T-cell (primary cell): Measurements from ENCODE around the gene PCDHGA7. TPM values are rescaled to one million over a fixed set of nuclear protein-coding genes. Genes with fewer than 3 reads are reported as not detected.
"Not testable (repeated sequence)": the region's sequence is repeated elsewhere in the genome, so short reads cannot be mapped to it uniquely, and the experiment has no call there.

Experiments
- ATAC-seq, 4 experiments: fragments of 200-7000 bp in 3 of 4; fragments of 150-1000 bp in 1 of 4; cut with Tn5 transposase; replicated peaks in 1 of 4; 1 replicate in 3 of 4; 2 replicates in 1 of 4; pipeline ENCODE4 v1.10.0; 2021; ENCODE audit warnings: moderate library complexity in 3 of 4, mild to moderate bottlenecking in 2 of 4, moderate number of reproducible peaks in 1 of 4
- CTCF ChIA-PET, 2 donors: fragments of 300-600 bp; sonication (Branson Sonifier 250); formaldehyde crosslinking; loops; one replicate each; lab custom pipeline; 2022; ENCODE audit warnings: antibody characterized with exemption in 2 of 2; lab: Charles Lee
- POLR2A ChIA-PET, 2 donors: fragments of 300-600 bp; sonication (Branson Sonifier 250); formaldehyde crosslinking; loops; one replicate each; lab custom pipeline; 2022; ENCODE audit warnings: antibody characterized with exemption in 2 of 2; lab: Charles Lee
- DNase-seq, 35 experiments: peaks; one replicate each; pipeline versions ENCODE4 v3.0.0 to v3.0.0-alpha.2; 2013 to 2023
- H3K27ac ChIP-seq: one replicate; pipeline ENCODE4 v1.5.1; 2013; ENCODE audit warnings: low read length
- H3K27me3 ChIP-seq, 2 experiments: replicated peaks in 1 of 2; 1 replicate in 1 of 2; 2 replicates in 1 of 2; pipeline versions ENCODE4 v1.6.1 to v1.7.0; 2013; ENCODE audit warnings: low read length in 1 of 2, mixed read lengths in 1 of 2; ENCODE audit not compliant: control insufficient read depth in 2 of 2, insufficient read depth in 2 of 2; ENCODE audit errors: extremely low read depth in 1 of 2
- H3K36me3 ChIP-seq, 2 donors: 1 replicate in 1 of 2; 2 replicates in 1 of 2; pipeline versions ENCODE4 v1.6.1 to v1.7.0; 2013; ENCODE audit warnings: low read length in 1 of 2; ENCODE audit not compliant: control insufficient read depth in 2 of 2, insufficient read depth in 1 of 2; ENCODE audit errors: extremely low read depth in 1 of 2
- H3K4me1 ChIP-seq, 2 experiments: 1 replicate in 1 of 2; 2 replicates in 1 of 2; pipeline versions ENCODE4 v1.6.1 to v1.7.0; 2013; ENCODE audit warnings: low read length in 2 of 2, mixed read lengths in 1 of 2; ENCODE audit not compliant: insufficient read depth in 2 of 2, control insufficient read depth in 1 of 2; ENCODE audit errors: extremely low read depth in 1 of 2
- H3K4me3 ChIP-seq, 2 donors: 1 replicate in 1 of 2; 2 replicates in 1 of 2; pipeline versions ENCODE4 v1.5.1 to v1.7.0; 2013; ENCODE audit warnings: mild to moderate bottlenecking in 2 of 2, low read length in 1 of 2, moderate library complexity in 1 of 2; ENCODE audit not compliant: control insufficient read depth in 1 of 2; ENCODE audit errors: extremely low read depth in 1 of 2
- H3K9me3 ChIP-seq: 2 replicates; pipeline ENCODE4 v1.7.0; 2013
- H3K27ac Mint-ChIP-seq, 2 donors: one replicate each; pipeline ENCODE4 v1.8.0; 2020 to 2021; ENCODE audit warnings: mild to moderate bottlenecking in 2 of 2, mixed read lengths in 2 of 2
- H3K27me3 Mint-ChIP-seq, 2 donors: one replicate each; pipeline ENCODE4 v1.8.0; 2021 to 2022; ENCODE audit warnings: mixed read lengths in 2 of 2
- H3K36me3 Mint-ChIP-seq: one replicate; pipeline ENCODE4 v1.8.0; 2021; ENCODE audit warnings: mixed read lengths
- H3K4me1 Mint-ChIP-seq, 3 donors: one replicate each; pipeline ENCODE4 v1.8.0; 2020 to 2022; ENCODE audit warnings: mixed read lengths in 3 of 3, mild to moderate bottlenecking in 1 of 3
- H3K4me3 Mint-ChIP-seq, 3 donors: one replicate each; pipeline ENCODE4 v1.8.0; 2020 to 2022; ENCODE audit warnings: mild to moderate bottlenecking in 3 of 3, mixed read lengths in 3 of 3, moderate library complexity in 3 of 3
- H3K9me3 Mint-ChIP-seq, 3 donors: one replicate each; pipeline ENCODE4 v1.8.0; 2020 to 2022; ENCODE audit warnings: mixed read lengths in 3 of 3
- WGBS: methylation state at CpG from one replicate; pipeline ENCODE4 v1.1.5; 2013; ENCODE audit warnings: missing lambda C conversion rate; ENCODE audit not compliant: insufficient coverage; 5-methylcytosine and 5-hydroxymethylcytosine counted together
- total RNA-seq, 35 experiments: library from RNA in 6 of 35; stranded (reverse) in 6 of 35; fragments of 120-200 nt in 1 of 35; gene quantifications; one replicate each; pipeline versions ENCODE4 v1.2.1 to v1.2.4 and lab custom pipeline; 2013 to 2026

PCDHGA7 gene
- total RNA-seq, 5 donors from 2014 or later (not counting 1 experiment from before 2014, with no cell fraction given) = 0.16 to 0.53 (median 0.21) TPM

GRCh38 chr5:141402553-141403243 lies 20.2 kb downstream of the PCDHGA7 start, which contains the start of gene PCDHGA9:
TSS of gene PCDHGA9 (plus strand) at chr5:141402778. CDS start at chr5:141402953, 175 bp downstream.
- Histone ChIP-seq H3K36me3 (no peaks in the 10 kb centered on the region), H3K27ac (no peak within 1 kb of the TSS), H3K4me3 (peak within 1 kb of the TSS in 1 of 2 donors; percentile 20), H3K27me3 (peaks cover 19 to 56% of the 10 kb centered on the region in 2 experiments), H3K9me3 (peaks cover 12% of the 10 kb centered on the region), H3K4me1 (peaks cover 0 to 8% of the 10 kb centered on the region in 2 experiments)
- Mint-ChIP-seq H3K9me3 (peaks cover 11 to 28% (median 27%) of the 10 kb centered on the region in 3 donors), H3K4me1 (peaks cover 0 to 5% (median 0%) of the 10 kb centered on the region in 3 donors), H3K36me3 (peaks cover 8% of the 10 kb centered on the region), H3K27me3 (peaks cover 64 to 75% of the 10 kb centered on the region in 2 donors), H3K4me3 (peak within 1 kb of the TSS; percentile 49 to 57 (median 55)), H3K27ac (no peak within 1 kb of the TSS)
- POLR2A ChIA-PET = no interaction called here
- no peak for ATAC-seq
- 21% methylated on average over 20 of the region's 27 CpGs for WGBS
- CTCF ChIA-PET = interaction anchor here in 1 of 2 donors (1.0 kb wide), 1 partner anchor 161 kb away, joined by 4 read pairs; no protein-coding TSS in a partner anchor
- peak in 1 of 35 experiments; percentile 21 for DNase-seq

DNA sequence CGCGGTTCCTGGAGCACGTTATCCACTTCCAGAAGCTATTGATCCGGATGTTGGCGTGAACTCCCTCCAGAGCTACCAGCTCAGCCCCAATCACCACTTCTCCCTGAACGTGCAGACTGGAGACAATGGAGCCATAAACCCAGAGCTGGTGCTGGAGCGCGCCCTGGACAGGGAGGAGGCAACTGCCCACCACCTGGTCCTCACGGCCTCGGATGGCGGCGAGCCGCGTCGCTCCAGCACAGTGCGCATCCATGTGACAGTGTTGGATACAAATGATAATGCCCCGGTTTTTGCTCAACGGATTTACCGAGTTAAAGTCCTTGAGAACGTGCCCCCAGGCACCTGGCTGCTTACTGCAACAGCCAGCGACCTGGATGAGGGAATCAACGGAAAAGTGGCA lies 20.8 kb downstream of the PCDHGA7 start:
- 38% methylated on average over 16 of the region's 22 CpGs for WGBS
- peaks cover 12% of the 10 kb centered on the region for H3K9me3 ChIP-seq
- Mint-ChIP-seq H3K27me3 (peaks cover 69 to 82% of the 10 kb centered on the region in 2 donors), H3K4me3 (no peak overlapping the region), H3K9me3 (peaks cover 11 to 31% (median 30%) of the 10 kb centered on the region in 3 donors), H3K36me3 (peaks cover 10% of the 10 kb centered on the region), H3K27ac (no peak overlapping the region), H3K4me1 (peaks cover 0 to 7% (median 2%) of the 10 kb centered on the region in 3 donors)
- ChIA-PET CTCF (interaction anchor here (0.6 to 1.0 kb wide), 3 partner anchors 12 to 161 kb away, joined by 3 to 4 read pairs (median 4); no protein-coding TSS in a partner anchor), POLR2A (no interaction called here)
- H3K36me3 ChIP-seq = no peaks in the 10 kb centered on the region
- H3K4me3 ChIP-seq = no peak overlapping the region
- no peak overlapping the region for H3K27ac ChIP-seq
- H3K27me3 ChIP-seq = peaks cover 19 to 60% of the 10 kb centered on the region in 2 experiments
- DNase-seq (no peak), ATAC-seq (no peak)
- peaks cover 0 to 6% of the 10 kb centered on the region in 2 experiments for H3K4me1 ChIP-seq

DNA sequence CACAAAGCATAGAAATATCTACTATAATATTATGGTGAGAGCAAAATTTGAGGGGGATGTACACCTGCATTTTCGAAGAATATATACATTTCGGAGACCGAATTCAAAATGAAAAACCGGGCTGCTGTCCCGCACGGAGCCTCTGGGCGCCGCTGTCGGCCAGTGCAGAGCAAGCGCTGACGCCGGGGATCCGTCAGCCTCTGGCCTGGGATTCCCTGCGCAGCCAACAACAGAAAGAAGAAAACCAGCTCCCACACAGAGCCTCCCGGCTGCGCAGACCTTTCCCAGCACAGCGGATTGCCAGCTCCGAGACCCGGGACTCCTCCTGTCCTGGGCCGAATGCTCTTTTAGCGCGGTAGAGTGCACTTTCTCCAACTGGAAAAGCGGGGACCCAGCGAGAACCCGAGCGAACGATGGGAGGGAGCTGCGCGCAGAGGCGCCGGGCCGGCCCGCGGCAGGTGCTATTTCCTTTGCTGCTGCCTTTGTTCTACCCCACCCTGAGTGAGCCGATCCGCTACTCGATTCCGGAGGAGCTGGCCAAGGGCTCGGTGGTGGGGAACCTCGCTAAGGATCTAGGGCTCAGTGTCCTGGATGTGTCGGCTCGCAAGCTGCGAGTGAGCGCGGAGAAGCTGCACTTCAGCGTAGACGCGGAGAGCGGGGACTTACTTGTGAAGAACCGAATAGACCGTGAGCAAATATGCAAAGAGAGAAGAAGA lies 25.4 kb downstream of the PCDHGA7 start, which contains the start of gene PCDHGB6:
Gene PCDHGB6 (plus strand): TSS at position 232 of the 716 bp plus-strand sequence. CDS start 182 bp downstream, at position 414.
- peaks cover 19 to 66% of the 10 kb centered on the region in 2 experiments for H3K27me3 ChIP-seq
- CTCF ChIA-PET = interaction anchor here (0.6 to 1.6 kb wide), 3 partner anchors 110 to 156 kb away, joined by 3 to 6 read pairs (median 3); no protein-coding TSS in a partner anchor
- H3K36me3 Mint-ChIP-seq = peaks cover 15% of the 10 kb centered on the region

GRCh38 chr5:141409598-141410306 lies 27.2 kb downstream of the PCDHGA7 start:
- H3K4me3 Mint-ChIP-seq = no peak overlapping the region
- CTCF ChIA-PET = interaction anchor here (0.7 to 1.0 kb wide), 4 partner anchors 89 to 1114 kb away, joined by 3 to 5 read pairs (median 3); partner anchors contain the start of gene TAF7 (in 1 of the 2)
- Histone ChIP-seq H3K4me3 (peak overlapping the region in 1 of 2 donors; percentile 21), H3K4me1 (peaks cover 0 to 11% of the 10 kb centered on the region in 2 experiments), H3K27me3 (peaks cover 22 to 68% of the 10 kb centered on the region in 2 experiments), H3K9me3 (peaks cover 4% of the 10 kb centered on the region), H3K36me3 (no peaks in the 10 kb centered on the region), H3K27ac (no peak overlapping the region)
- no peak for ATAC-seq
- H3K27ac Mint-ChIP-seq = no peak overlapping the region
- DNase-seq = no peak
- H3K4me1 Mint-ChIP-seq = peaks cover 18 to 22% (median 20%) of the 10 kb centered on the region in 3 donors
- H3K9me3 Mint-ChIP-seq = peaks cover 17 to 29% (median 23%) of the 10 kb centered on the region in 3 donors
- H3K27me3 Mint-ChIP-seq = peaks cover 64 to 85% of the 10 kb centered on the region in 2 donors
- POLR2A ChIA-PET = no interaction called here
- H3K36me3 Mint-ChIP-seq = peaks cover 16% of the 10 kb centered on the region
- 46% methylated on average over 63 of the region's 64 CpGs for WGBS

More for the DNA sequence above, 25.4 kb downstream of the PCDHGA7 start, which contains the start of gene PCDHGB6:
- H3K27ac ChIP-seq, H3K9me3 ChIP-seq, H3K36me3 ChIP-seq, H3K4me1 ChIP-seq, H3K4me1 Mint-ChIP-seq: not testable (repeated sequence)
- Mint-ChIP-seq H3K27ac (peak within 1 kb of the TSS in 1 of 2 donors; percentile 40), H3K27me3 (peaks cover 64 to 85% of the 10 kb centered on the region in 2 donors), H3K9me3 (peaks cover 14 to 32% (median 27%) of the 10 kb centered on the region in 3 donors), H3K4me3 (peak within 1 kb of the TSS; percentile 13 to 60 (median 47))
- H3K4me3 ChIP-seq = peak within 1 kb of the TSS in 1 of 2 donors; percentile 19
- POLR2A ChIA-PET = interaction anchor here (0.5 to 0.6 kb wide), 2 partner anchors 92 to 153 kb away, joined by 3 to 8 read pairs; no protein-coding TSS in a partner anchor
- DNase-seq = peak in 12 of 35 experiments; percentile 11 to 40 (median 26)
- WGBS = 23% methylated on average over 41 of the region's 51 CpGs
- peak; percentile 32 to 54 (median 48) for ATAC-seq

DNA sequence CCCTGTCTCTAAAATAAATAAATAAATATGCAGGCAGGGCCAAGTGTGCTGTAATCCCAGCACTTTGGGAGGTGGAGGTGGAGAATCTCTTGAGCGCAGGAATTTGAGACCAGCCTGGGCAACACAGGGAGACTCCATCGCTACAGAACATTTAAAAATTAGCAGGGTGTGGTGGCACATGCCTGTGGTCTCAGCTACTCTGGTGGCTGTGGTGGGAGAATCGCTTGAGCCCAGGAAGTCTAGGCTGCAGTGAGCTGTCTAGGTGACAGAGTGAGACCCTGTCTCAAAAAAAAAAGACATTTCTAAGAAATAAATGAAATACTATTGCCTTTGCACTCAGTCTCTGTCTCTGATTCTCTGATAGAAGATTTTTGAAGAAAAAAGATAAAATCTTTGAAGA lies 29.0 kb downstream of the PCDHGA7 start:
- no peak overlapping the region for H3K27ac ChIP-seq
- no peak overlapping the region for H3K27ac Mint-ChIP-seq
- CTCF ChIA-PET = interaction anchor here in 1 of 2 donors (1.0 kb wide), 1 partner anchor 152 kb away, joined by 4 read pairs; no protein-coding TSS in a partner anchor
- peaks cover 17 to 24% (median 19%) of the 10 kb centered on the region in 3 donors for H3K9me3 Mint-ChIP-seq
- H3K36me3 Mint-ChIP-seq = peaks cover 16% of the 10 kb centered on the region
- peaks cover 21 to 28% (median 24%) of the 10 kb centered on the region in 3 donors for H3K4me1 Mint-ChIP-seq
- no peak overlapping the region for H3K4me3 ChIP-seq
- no peaks in the 10 kb centered on the region for H3K36me3 ChIP-seq
- ATAC-seq (no peak), DNase-seq (no peak)
- no peak overlapping the region for H3K4me3 Mint-ChIP-seq
- peaks cover 60 to 80% of the 10 kb centered on the region in 2 donors for H3K27me3 Mint-ChIP-seq
- WGBS = 63% methylated on average over 2 of the region's 3 CpGs
- H3K27me3 ChIP-seq = peaks cover 20 to 60% of the 10 kb centered on the region in 2 experiments
- H3K4me1 ChIP-seq = peaks cover 0 to 11% of the 10 kb centered on the region in 2 experiments
- peaks cover 4% of the 10 kb centered on the region for H3K9me3 ChIP-seq
- POLR2A ChIA-PET = no interaction called here
